Endothelial cell of umbilical vein (primary cell): Measurements from ENCODE around the gene MEAK7.

Experiments used
- EZH2 ChIP-seq: IDR thresholded peaks from 2 replicates; pipeline ENCODE4 v1.6.1; 2012; ENCODE audit warnings: borderline replicate concordance, low read depth, mild to moderate bottlenecking, moderate library complexity, low read length, inconsistent platforms; ENCODE audit not compliant: severe bottlenecking
- GATA2 ChIP-seq: IDR thresholded peaks from 2 replicates; pipeline ENCODE4 v1.7.0; 2011; ENCODE audit warnings: low read depth, mild to moderate bottlenecking, moderate library complexity, mixed read lengths, low read length; ENCODE audit not compliant: insufficient read length, insufficient read depth
- JUN ChIP-seq: IDR thresholded peaks from 2 replicates; pipeline ENCODE4 v1.6.1; 2011; ENCODE audit warnings: borderline replicate concordance, low read depth; ENCODE audit not compliant: insufficient read length, insufficient read depth
- MYC ChIP-seq: IDR thresholded peaks from one replicate; pipeline ENCODE4 v1.6.1; 2011; ENCODE audit warnings: mild to moderate bottlenecking, low read depth, low read length
- POLR2A ChIP-seq: IDR thresholded peaks from 2 replicates; pipeline ENCODE4 v1.6.1; 2012; ENCODE audit warnings: low read depth, mild to moderate bottlenecking, control low read depth, low read length
- POLR2AphosphoS5 ChIP-seq: IDR thresholded peaks from 2 replicates; pipeline ENCODE4 v1.6.1; 2012; ENCODE audit warnings: low read depth, mild to moderate bottlenecking, control low read depth, low read length, moderate library complexity; ENCODE audit not compliant: insufficient read depth
- TF ChIP-seq, protein P1 (sequence below), 2 donors: IDR thresholded peaks; 1 replicate in 1 of 2; 2 replicates in 1 of 2; pipeline ENCODE4 v1.5.1; 2011; ENCODE audit warnings: low read length in 2 of 2, mild to moderate bottlenecking in 2 of 2, moderate library complexity in 2 of 2, control low read depth in 1 of 2, inconsistent platforms in 1 of 2, low read depth in 1 of 2; ENCODE audit not compliant: insufficient read depth in 1 of 2; ENCODE audit errors: extremely low read depth in 1 of 2
- TF ChIP-seq, protein P2 (sequence below): IDR thresholded peaks from 2 replicates; pipeline ENCODE4 v1.6.1; 2011; ENCODE audit not compliant: insufficient read depth, insufficient read length

DNA sequence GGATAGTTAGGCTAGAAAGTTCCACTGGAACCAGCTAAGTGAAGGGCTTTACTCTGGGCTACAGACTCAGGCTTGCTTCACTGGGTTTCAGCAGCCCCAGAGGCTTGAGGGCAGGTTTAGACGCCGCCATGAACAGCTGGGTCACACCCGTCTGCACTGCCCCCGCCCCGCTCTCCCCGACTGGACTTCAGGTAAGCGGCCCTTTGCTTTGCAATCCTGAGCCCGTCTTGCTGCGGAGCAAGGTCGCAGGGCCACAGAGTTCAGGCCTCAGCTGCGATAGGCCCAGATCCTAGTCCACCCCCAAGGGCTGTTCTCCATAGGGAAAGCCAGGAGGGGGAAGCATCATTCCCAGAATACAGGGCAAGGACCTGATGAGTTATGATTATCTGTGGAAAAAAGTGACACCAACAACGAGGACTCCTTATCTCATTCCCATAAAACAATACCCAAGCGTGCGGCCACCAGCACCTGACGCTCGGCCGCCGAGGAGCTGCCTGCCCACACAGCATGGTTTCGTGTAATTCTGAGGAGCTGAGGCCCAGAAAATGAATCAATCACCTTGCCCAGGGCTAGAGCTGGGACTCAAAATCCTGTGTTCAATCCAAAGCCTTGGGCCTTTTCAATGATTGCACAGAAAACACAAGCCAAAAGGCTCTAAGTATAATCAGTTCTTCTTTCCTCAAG, 20.4 kb downstream of the MEAK7 start:
- TF ChIP-seq, protein P1, sequence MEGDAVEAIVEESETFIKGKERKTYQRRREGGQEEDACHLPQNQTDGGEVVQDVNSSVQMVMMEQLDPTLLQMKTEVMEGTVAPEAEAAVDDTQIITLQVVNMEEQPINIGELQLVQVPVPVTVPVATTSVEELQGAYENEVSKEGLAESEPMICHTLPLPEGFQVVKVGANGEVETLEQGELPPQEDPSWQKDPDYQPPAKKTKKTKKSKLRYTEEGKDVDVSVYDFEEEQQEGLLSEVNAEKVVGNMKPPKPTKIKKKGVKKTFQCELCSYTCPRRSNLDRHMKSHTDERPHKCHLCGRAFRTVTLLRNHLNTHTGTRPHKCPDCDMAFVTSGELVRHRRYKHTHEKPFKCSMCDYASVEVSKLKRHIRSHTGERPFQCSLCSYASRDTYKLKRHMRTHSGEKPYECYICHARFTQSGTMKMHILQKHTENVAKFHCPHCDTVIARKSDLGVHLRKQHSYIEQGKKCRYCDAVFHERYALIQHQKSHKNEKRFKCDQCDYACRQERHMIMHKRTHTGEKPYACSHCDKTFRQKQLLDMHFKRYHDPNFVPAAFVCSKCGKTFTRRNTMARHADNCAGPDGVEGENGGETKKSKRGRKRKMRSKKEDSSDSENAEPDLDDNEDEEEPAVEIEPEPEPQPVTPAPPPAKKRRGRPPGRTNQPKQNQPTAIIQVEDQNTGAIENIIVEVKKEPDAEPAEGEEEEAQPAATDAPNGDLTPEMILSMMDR (IDR thresholded peaks at IDR 0.05; ENCODE audit: extremely low read depth in 1 of 2, insufficient read depth in 1 of 2, low read depth in 1 of 2, low read length in 2 of 2), result no peak
- TF ChIP-seq EZH2 (no peak), JUN (no peak), GATA2 (no peak), POLR2AphosphoS5 (no peak), POLR2A (no peak), MYC (no peak)
- TF ChIP-seq, protein P2, sequence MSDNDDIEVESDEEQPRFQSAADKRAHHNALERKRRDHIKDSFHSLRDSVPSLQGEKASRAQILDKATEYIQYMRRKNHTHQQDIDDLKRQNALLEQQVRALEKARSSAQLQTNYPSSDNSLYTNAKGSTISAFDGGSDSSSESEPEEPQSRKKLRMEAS, result no peak
